GM12875 (cell line): ENCODE results near the gene JARID2.

Experiments
- H3K4me3 ChIP-seq: one replicate; pipeline ENCODE4 v1.5.1; 2011; ENCODE audit warnings: low read depth, low read length, control low read depth
- CTCF ChIP-seq: IDR thresholded peaks from 2 replicates; pipeline ENCODE4 v1.5.1; 2011; ENCODE audit warnings: low read depth, mild to moderate bottlenecking, control low read depth, inconsistent platforms, low read length, moderate library complexity, borderline replicate concordance; ENCODE audit not compliant: insufficient read depth

JARID2 gene

GRCh38 chr6:15305496-15305895, 59.6 kb downstream of the JARID2 start:
- no peak overlapping the region for H3K4me3 ChIP-seq
- no peak for TF ChIP-seq CTCF

- no peak for TF ChIP-seq CTCF
Observed at GRCh38 chr6:15305909-15306308, 60.0 kb downstream of the JARID2 start.

GRCh38 chr6:15308435-15309213, 62.8 kb downstream of the JARID2 start:
- TF ChIP-seq CTCF: no peak
- no peak overlapping the region for H3K4me3 ChIP-seq

More at GRCh38 chr6:15305909-15306308, 60.0 kb downstream of the JARID2 start:
- H3K4me3 ChIP-seq: no peak overlapping the region

GRCh38 chr6:15309611-15310283, 63.9 kb downstream of the JARID2 start:
- no peak overlapping the region for H3K4me3 ChIP-seq
- TF ChIP-seq CTCF: no peak

GRCh38 chr6:15310680-15311079, 64.8 kb downstream of the JARID2 start:
- no peak for TF ChIP-seq CTCF
- no peak overlapping the region for H3K4me3 ChIP-seq

GRCh38 chr6:15312500-15312899, 66.6 kb downstream of the JARID2 start:
- no peak for TF ChIP-seq CTCF
- H3K4me3 ChIP-seq: no peak overlapping the region

GRCh38 chr6:15313367-15313766, 67.5 kb downstream of the JARID2 start:
- TF ChIP-seq CTCF: no peak
- H3K4me3 ChIP-seq: no peak overlapping the region
